HCT116 (cell line): ENCODE measurements around the gene AP5S1. TPM values are rescaled to one million over a fixed set of nuclear protein-coding genes. Genes with fewer than 3 reads are reported as not detected.
"Not testable (repeated sequence)": the region's sequence is repeated elsewhere in the genome, so short reads cannot be mapped to it uniquely, and the experiment has no call there.

ENCODE experiments used
- ATAC-seq: fragments of 200-7000 bp; cut with Tn5 transposase; 2 replicates; pipeline ENCODE4 v1.9.1; 2020; ENCODE audit warnings: mild to moderate bottlenecking, moderate library complexity
- BruUV-seq: library from RNA; stranded (reverse); fragments of 400-500 nt; replicated peaks from 2 replicates; lab custom pipeline; 2021; lab: Mats Ljungman, UMichigan
- CTCF ChIA-PET: fragments of 300-600 bp; sonication (Branson Sonifier 250); formaldehyde crosslinking; loops from one replicate; lab custom pipeline; 2021; ENCODE audit warnings: antibody characterized with exemption; lab: Charles Lee
- POLR2A ChIA-PET: fragments of 300-600, 350-600 bp; sonication (Branson Sonifier 250); formaldehyde crosslinking; loops from one replicate; lab custom pipeline; 2021; ENCODE audit warnings: antibody characterized with exemption; lab: Charles Lee
- RAD21 ChIA-PET, 2 experiments: fragments of 300-600 bp; sonication (Branson Sonifier 250); formaldehyde crosslinking; loops; one replicate each; lab custom pipeline; 2023; ENCODE audit warnings: low total read pairs in 2 of 2; ENCODE audit not compliant: uncharacterized antibody in 2 of 2, unreplicated experiment in 2 of 2, low non-redundant PET in 1 of 2; lab: Charles Lee
- DNase-seq: peaks from one replicate; pipeline ENCODE4 v3.0.0-alpha.2; 2010; ENCODE audit warnings: low read depth, low spot score
- H2AFZ ChIP-seq: fragments of 200-600 bp; shearing (Covaris generic), sonication (generic); 2 replicates; pipeline ENCODE4 v1.6.1; 2017; ENCODE audit warnings: low read depth, mixed run types, mixed read lengths, antibody characterized with exemption, low read length; ENCODE audit not compliant: poor library complexity, severe bottlenecking
- H3K27ac ChIP-seq: 2 replicates; pipeline ENCODE4 v1.5.1; 2012; ENCODE audit warnings: low read depth, low read length
- H3K27me3 ChIP-seq: fragments of 200-600 bp; sonication (generic); 2 replicates; pipeline ENCODE4 v1.6.1; 2016; ENCODE audit warnings: mixed run types, low read length, mixed read lengths; ENCODE audit not compliant: insufficient read depth
- H3K36me3 ChIP-seq, 2 experiments: fragments of 200-500 bp in 1 of 2; fragments of 200-600 bp in 1 of 2; sonication (Bioruptor generic) in 1 of 2; sonication (generic) in 1 of 2; 2 replicates each; pipeline versions ENCODE4 v1.5.1 to v1.6.1; 2014 to 2016; ENCODE audit warnings: low read length in 2 of 2, inconsistent platforms in 1 of 2, mixed read lengths in 1 of 2, mixed run types in 1 of 2; ENCODE audit not compliant: insufficient read depth in 2 of 2, control insufficient read depth in 1 of 2
- H3K4me1 ChIP-seq, 2 experiments: fragments of 200-600 bp in 1 of 2; sonication (generic) in 1 of 2; 2 replicates each; pipeline versions ENCODE4 v1.5.1 to v1.6.1; 2012 to 2017; ENCODE audit warnings: low read length in 2 of 2, inconsistent platforms in 1 of 2, mild to moderate bottlenecking in 1 of 2, mixed read lengths in 1 of 2, mixed run types in 1 of 2, moderate library complexity in 1 of 2; ENCODE audit not compliant: insufficient read depth in 2 of 2, control insufficient read depth in 1 of 2
- H3K4me2 ChIP-seq: fragments of 200-600 bp; sonication (generic); 2 replicates; pipeline ENCODE4 v1.6.1; 2017; ENCODE audit warnings: mixed run types, low read length, mixed read lengths
- H3K4me3 ChIP-seq, 2 experiments: fragments of 200-600 bp in 1 of 2; sonication (generic) in 1 of 2; replicated peaks in 1 of 2; 2 replicates each; pipeline ENCODE4 v1.5.1; 2011 to 2016; ENCODE audit warnings: low read length in 2 of 2, control low read depth in 1 of 2, low read depth in 1 of 2, mild to moderate bottlenecking in 1 of 2, mixed read lengths in 1 of 2, mixed run types in 1 of 2
- H3K79me2 ChIP-seq: fragments of 200-600 bp; sonication (generic); 2 replicates; pipeline ENCODE4 v1.6.1; 2017; ENCODE audit warnings: mild to moderate bottlenecking, mixed run types, low read length, moderate library complexity, mixed read lengths; ENCODE audit not compliant: insufficient read depth
- H3K9ac ChIP-seq: fragments of 200-600 bp; sonication (generic); 2 replicates; pipeline ENCODE4 v1.6.1; 2016; ENCODE audit warnings: low read length, mixed read lengths
- H3K9me2 ChIP-seq: fragments of 200-600 bp; sonication (generic), shearing (Covaris generic); 2 replicates; pipeline ENCODE4 v1.6.1; 2017; ENCODE audit warnings: mixed run types, mild to moderate bottlenecking, moderate library complexity; ENCODE audit not compliant: insufficient read depth
- H3K9me3 ChIP-seq, 2 experiments: fragments of 200-500 bp in 1 of 2; fragments of 200-600 bp in 1 of 2; sonication (Bioruptor generic) in 1 of 2; sonication (generic) in 1 of 2; 2 replicates each; pipeline ENCODE4 v1.6.1; 2014 to 2017; ENCODE audit warnings: low read length in 2 of 2, mixed read lengths in 2 of 2, inconsistent platforms in 1 of 2, low read depth in 1 of 2, mild to moderate bottlenecking in 1 of 2, mixed run types in 1 of 2, moderate library complexity in 1 of 2; ENCODE audit not compliant: control insufficient read depth in 1 of 2, insufficient read depth in 1 of 2
- H4K20me1 ChIP-seq: fragments of 200-600 bp; sonication (generic), shearing (Covaris generic); 2 replicates; pipeline ENCODE4 v1.6.1; 2017; ENCODE audit warnings: mixed run types, mild to moderate bottlenecking, moderate library complexity; ENCODE audit not compliant: insufficient read depth
- CBX3 ChIP-seq: IDR thresholded peaks from 2 replicates; pipeline ENCODE4 v1.6.1; 2012; ENCODE audit warnings: low read depth
- CTCF ChIP-seq, 3 experiments: fragments of 200-600 bp in 1 of 3; sonication (generic) in 1 of 3; IDR thresholded peaks in 2 of 3; conservative IDR thresholded peaks in 1 of 3; 2 replicates each; pipeline ENCODE4 v1.5.1; 2012 to 2017; ENCODE audit warnings: low read depth in 2 of 3, low read length in 2 of 3, antibody characterized with exemption in 1 of 3, borderline replicate concordance in 1 of 3, control low read depth in 1 of 3, mild to moderate bottlenecking in 1 of 3, mixed read lengths in 1 of 3, mixed run types in 1 of 3, moderate library complexity in 1 of 3; ENCODE audit not compliant: insufficient read depth in 1 of 3
- ELF1 ChIP-seq: IDR thresholded peaks from 2 replicates; pipeline ENCODE4 v1.6.1; 2012; ENCODE audit warnings: low read depth, borderline replicate concordance
- EZH2 ChIP-seq: fragments of 200-600 bp; sonication (generic); IDR thresholded peaks from 2 replicates; pipeline ENCODE4 v1.6.1; 2017; ENCODE audit warnings: antibody characterized with exemption, mixed run types
- FOSL1 ChIP-seq: IDR thresholded peaks from 2 replicates; pipeline ENCODE4 v1.6.1; 2012; ENCODE audit warnings: low read depth
- JUND ChIP-seq: IDR thresholded peaks from 2 replicates; pipeline ENCODE4 v1.6.1; 2012
- POLR2AphosphoS5 ChIP-seq: IDR thresholded peaks from 2 replicates; pipeline ENCODE4 v1.6.1; 2011; ENCODE audit warnings: mild to moderate bottlenecking, low read depth, low read length, moderate library complexity
- RAD21 ChIP-seq: IDR thresholded peaks from 2 replicates; pipeline ENCODE4 v1.6.1; 2012; ENCODE audit warnings: low read depth, mild to moderate bottlenecking
- SIN3A ChIP-seq: IDR thresholded peaks from 2 replicates; pipeline ENCODE4 v1.6.1; 2012; ENCODE audit warnings: low read depth
- ZFX ChIP-seq: fragments of 450-650 bp; IDR thresholded peaks from 2 replicates; pipeline ENCODE4 v1.6.1; 2017
- intact Hi-C: fragments of 100-400 bp; cut with micrococcal nuclease; formaldehyde crosslinking; loops from 2 replicates; pipeline ENCODE4 v1.10.0; 2022
- total RNA-seq: library from RNA; stranded (reverse); gene quantifications from one replicate; pipeline ENCODE4 v1.2.1, GENCODE V29; 2021; ENCODE audit not compliant: unreplicated experiment

Gene AP5S1
- total RNA-seq, 1 experiment from 2014 or later: 12.1 TPM

DNA sequence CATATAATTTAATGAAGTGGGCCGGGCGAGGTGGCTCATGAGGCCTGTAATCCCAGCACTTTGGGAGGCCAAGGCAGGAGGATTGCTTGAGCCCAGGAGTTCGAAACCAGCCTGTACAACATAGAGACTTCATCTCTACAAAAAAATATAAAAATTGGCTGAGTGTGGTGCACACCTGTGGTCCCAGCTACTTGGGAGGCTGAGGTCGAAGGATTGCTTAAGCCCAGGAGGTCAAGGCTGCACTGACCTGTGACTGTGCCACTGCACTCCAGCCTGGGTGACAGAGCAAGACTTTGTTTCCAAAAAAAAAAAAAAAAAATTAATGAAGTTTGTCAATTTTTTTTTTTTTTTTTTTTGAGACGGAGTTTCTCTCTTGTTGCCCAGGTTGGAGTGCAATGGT lies 9.5 kb downstream of the AP5S1 start:
- H3K36me3 ChIP-seq, H3K9ac ChIP-seq, H3K9me3 ChIP-seq, intact Hi-C loops, H3K27me3 ChIP-seq, DNase-seq, H3K4me2 ChIP-seq, H3K27ac ChIP-seq, CTCF ChIA-PET, H2AFZ ChIP-seq, BruUV-seq, H4K20me1 ChIP-seq, POLR2A ChIA-PET, H3K4me1 ChIP-seq, H3K4me3 ChIP-seq, H3K79me2 ChIP-seq, H3K9me2 ChIP-seq, ATAC-seq, RAD21 ChIA-PET: not testable (repeated sequence)

DNA sequence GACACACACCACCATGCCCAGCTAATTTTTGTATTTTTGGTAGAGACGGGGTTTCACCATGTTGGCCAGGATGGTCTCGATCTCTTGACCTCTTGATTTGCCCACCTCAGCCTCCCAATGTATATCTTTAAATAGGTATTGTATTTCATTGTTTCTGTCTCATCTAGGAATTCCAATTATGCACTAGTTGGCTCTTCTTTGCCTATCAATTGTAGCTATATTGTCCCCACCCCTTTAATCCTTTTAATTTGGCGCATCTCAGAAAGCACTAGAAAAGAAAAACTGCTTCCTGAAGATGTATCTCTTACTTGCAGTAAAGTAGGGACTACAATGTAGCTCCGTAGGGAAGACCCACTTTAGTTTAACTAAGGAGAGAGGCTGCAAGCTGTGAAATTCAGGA lies 15.8 kb downstream of the AP5S1 start:
- ATAC-seq: no peak
- Histone ChIP-seq H3K9me3 (no peaks in the 10 kb centered on the region), H4K20me1 (no peaks in the 10 kb centered on the region), H3K27ac (no peak overlapping the region), H3K9me2 (no peaks in the 10 kb centered on the region), H2AFZ (no peak overlapping the region), H3K27me3 (no peaks in the 10 kb centered on the region), H3K9ac (no peak overlapping the region)
- RAD21 ChIA-PET: no interaction called here
- intact Hi-C loops: no loop called here
- CTCF ChIA-PET: no interaction called here
- BruUV-seq: no TSS peak
- DNase-seq: no peak
- POLR2A ChIA-PET: no interaction called here
- no peak for TF ChIP-seq FOSL1
- TF ChIP-seq ZFX: no peak
- TF ChIP-seq POLR2AphosphoS5: no peak
- TF ChIP-seq, all 23 proteins: peak for 0
- Histone ChIP-seq H3K4me3 (no peak overlapping the region), H3K4me1 (peaks cover 8 to 17% of the 10 kb centered on the region in 2 experiments), H3K79me2 (no peaks in the 10 kb centered on the region), H3K4me2 (no peak overlapping the region), H3K36me3 (no peaks in the 10 kb centered on the region)

DNA sequence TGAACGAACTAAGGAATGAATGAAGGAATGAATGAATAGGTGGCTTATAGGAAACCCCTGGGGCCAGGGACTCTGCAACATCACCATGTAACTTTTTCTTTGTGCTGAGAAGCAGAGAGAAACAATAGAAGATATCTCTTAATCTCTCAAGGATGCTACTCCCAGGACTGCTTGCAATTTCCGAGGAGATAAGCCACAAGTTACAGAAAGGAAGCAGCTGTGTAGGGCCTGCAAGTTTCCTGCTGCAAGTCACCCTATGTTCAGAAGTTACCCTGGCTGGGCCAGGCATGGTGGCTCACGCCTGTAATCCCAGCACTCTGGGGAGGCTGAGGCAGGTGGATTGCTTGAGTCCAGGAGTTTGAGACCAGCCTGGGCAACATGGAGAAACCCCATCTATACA lies 19.0 kb downstream of the AP5S1 start:
- Histone ChIP-seq H2AFZ (no peak overlapping the region), H3K27ac (no peak overlapping the region), H3K9me2 (no peaks in the 10 kb centered on the region), H3K4me2 (no peak overlapping the region), H3K4me1 (peaks cover 29 to 45% of the 10 kb centered on the region in 2 experiments), H3K79me2 (no peaks in the 10 kb centered on the region), H3K36me3 (no peaks in the 10 kb centered on the region), H3K4me3 (no peak overlapping the region), H3K9ac (no peak overlapping the region), H4K20me1 (no peaks in the 10 kb centered on the region), H3K9me3 (no peaks in the 10 kb centered on the region), H3K27me3 (no peaks in the 10 kb centered on the region)
- ChIA-PET RAD21 (no interaction called here), POLR2A (interaction anchor here (0.7 to 1.1 kb wide), 2 partner anchors 16 to 21 kb away, joined by 3 to 4 read pairs; no protein-coding TSS in a partner anchor), CTCF (interaction anchor here (1.6 kb wide), 1 partner anchor 16 kb away, joined by 4 read pairs; no protein-coding TSS in a partner anchor)
- no peak for ATAC-seq
- no peak for DNase-seq
- intact Hi-C loops: no loop called here
- BruUV-seq: no TSS peak
- TF ChIP-seq SIN3A (no peak), RAD21 (no peak), CBX3 (no peak), EZH2 (no peak), CTCF (IDR thresholded peaks at IDR 0.05 in 2 of 3, conservative IDR thresholded peaks at IDR 0.05 in 1 of 3; ENCODE audit: borderline replicate concordance in 1 of 3, insufficient read depth in 1 of 3, low read depth in 2 of 3, low read length in 2 of 3) (no peak), FOSL1 (no peak), ELF1 (no peak), ZFX (no peak), JUND (no peak), POLR2AphosphoS5 (no peak)
